ENCODE measurements around the gene USP36.

USP36 gene

GRCh38 chr17:78828470-78829185, 12.0 kb downstream of the USP36 start:
- no peak for TF ChIP-seq CTCF (IDR thresholded peaks at IDR 0.05)

- no peak for TF ChIP-seq CTCF (IDR thresholded peaks at IDR 0.05)
These were observed 13.6 kb downstream of the USP36 start for GRCh38 chr17:78826836-78827509.

GRCh38 chr17:78826421-78826820, 14.2 kb downstream of the USP36 start:
- TF ChIP-seq CTCF (IDR thresholded peaks at IDR 0.05), result no peak

- no peak for TF ChIP-seq CTCF (IDR thresholded peaks at IDR 0.05)
These were observed 14.9 kb downstream of the USP36 start for GRCh38 chr17:78825696-78826095.

- no peak for TF ChIP-seq CTCF (IDR thresholded peaks at IDR 0.05)
These were observed 16.4 kb downstream of the USP36 start for GRCh38 chr17:78824240-78824639.

- peak; percentile 26; the same call in 1 of the 2 replicates for TF ChIP-seq CTCF (IDR thresholded peaks at IDR 0.05)
These were observed 17.1 kb downstream of the USP36 start for GRCh38 chr17:78823282-78824046.

GRCh38 chr17:78822552-78822951, 18.1 kb downstream of the USP36 start:
- TF ChIP-seq CTCF (IDR thresholded peaks at IDR 0.05), result no peak

Measured in LNCAP (cell line).